GM20000 (cell line): ENCODE data around the gene CALHM2.

ENCODE experiments used
- DNase-seq: peaks from one replicate; pipeline ENCODE4 v3.0.0; 2012; ENCODE audit warnings: low spot score
- CTCF ChIP-seq: IDR thresholded peaks from 2 replicates; pipeline ENCODE4 v1.5.1; 2012; ENCODE audit warnings: mild to moderate bottlenecking, control low read depth; ENCODE audit errors: extremely low read depth, missing control alignments

Gene CALHM2

GRCh38 chr10:103397191-103397825, 54.9 kb downstream of the CALHM2 start:
- DNase-seq = no peak
- TF ChIP-seq CTCF = no peak

GRCh38 chr10:103396789-103397087, 55.4 kb downstream of the CALHM2 start:
- TF ChIP-seq CTCF = no peak
- no peak for DNase-seq
